Measurements from ENCODE around the gene SS18L1.
A peak's percentile ranks its signal among the peaks of the same experiment; 100 is the strongest.

The SS18L1 gene

DNA sequence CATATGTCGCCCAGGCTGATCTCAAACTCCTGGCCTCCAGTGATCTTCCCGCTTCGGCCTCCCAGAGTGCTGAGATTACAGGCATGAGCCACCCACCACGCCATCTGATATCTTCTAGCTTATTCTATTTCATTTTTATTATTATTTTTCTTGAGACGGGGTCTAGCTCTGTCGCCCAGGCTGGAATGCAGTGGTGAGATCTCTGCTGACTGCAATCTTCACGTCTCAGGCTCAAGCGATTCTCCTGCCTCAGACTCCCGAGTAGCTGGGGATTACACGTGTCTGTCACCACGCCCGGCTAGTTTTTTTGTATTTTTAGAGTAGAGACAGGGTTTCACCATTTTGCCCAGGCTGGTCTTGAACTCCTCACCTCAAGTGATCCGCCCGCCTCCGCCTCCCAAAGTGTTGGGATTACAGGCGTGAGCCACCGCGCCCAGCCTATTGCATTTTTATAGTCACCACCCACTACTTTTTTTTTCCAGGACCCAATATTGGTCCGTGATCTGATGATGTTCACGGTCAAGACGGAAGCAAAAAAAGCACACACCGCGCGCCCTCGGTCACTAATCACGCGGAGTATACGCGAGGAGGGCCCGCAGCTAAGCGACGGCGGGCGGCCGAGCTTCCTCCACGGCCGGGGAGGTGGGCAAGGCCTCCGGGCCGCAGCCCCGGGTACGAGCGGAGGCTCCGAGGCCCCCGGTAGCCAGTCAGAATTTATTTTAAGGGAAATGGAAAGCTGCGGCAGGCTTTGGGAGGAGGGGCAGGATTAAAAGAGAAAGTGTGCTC, 22.4 kb upstream of the SS18L1 start:
- no peak for DNase-seq

DNA sequence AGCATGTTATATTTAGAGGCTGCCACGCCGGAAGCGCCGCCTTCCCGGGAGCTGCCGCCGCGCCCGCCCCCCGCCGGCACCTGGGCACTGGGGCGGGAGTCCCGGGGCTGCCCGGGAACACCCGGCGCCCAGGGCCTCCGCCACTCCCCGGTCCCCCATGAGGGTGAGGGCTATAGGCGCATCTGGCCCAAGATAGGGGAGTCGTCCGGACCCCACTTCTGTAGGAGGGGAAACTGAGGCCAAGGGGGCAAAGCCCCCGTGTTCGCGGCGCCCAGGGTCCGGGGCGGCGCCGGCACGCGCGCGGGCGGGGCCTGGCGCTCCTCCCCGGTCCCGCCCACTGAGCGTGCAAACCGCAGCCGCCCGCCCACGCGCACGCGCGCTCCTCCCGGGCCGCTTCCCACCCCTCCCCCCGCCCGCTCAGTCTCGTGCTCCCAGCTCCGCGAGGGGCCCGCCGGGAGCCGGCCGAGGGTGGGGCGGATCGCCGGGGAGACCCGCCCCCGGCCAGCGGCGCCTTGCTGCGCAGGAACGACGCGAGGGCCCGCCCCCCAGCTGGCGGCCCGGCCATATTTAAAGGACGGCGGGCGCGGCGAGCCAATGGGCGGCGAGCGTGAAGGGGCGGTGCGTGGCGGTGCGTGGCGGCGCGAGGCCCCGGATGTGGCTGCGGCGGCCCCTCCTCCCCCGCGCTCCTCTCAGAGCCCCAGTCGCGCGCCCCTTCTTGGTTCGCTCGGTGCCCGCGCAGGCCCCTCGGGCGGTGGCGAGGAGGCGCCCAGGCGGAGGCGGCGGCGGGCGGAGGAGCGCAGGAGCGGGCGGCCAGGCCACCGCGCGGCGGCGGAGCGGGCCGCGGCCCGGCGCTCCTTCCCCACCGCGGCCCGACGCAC, 21.6 kb upstream of the SS18L1 start, which contains the start of gene LSM14B:
Gene LSM14B (plus strand): TSS at position 700 of the 878 bp plus-strand sequence. CDS start 192 bp downstream, outside the sequence.
- peak; percentile 95 to 96 for DNase-seq

DNA sequence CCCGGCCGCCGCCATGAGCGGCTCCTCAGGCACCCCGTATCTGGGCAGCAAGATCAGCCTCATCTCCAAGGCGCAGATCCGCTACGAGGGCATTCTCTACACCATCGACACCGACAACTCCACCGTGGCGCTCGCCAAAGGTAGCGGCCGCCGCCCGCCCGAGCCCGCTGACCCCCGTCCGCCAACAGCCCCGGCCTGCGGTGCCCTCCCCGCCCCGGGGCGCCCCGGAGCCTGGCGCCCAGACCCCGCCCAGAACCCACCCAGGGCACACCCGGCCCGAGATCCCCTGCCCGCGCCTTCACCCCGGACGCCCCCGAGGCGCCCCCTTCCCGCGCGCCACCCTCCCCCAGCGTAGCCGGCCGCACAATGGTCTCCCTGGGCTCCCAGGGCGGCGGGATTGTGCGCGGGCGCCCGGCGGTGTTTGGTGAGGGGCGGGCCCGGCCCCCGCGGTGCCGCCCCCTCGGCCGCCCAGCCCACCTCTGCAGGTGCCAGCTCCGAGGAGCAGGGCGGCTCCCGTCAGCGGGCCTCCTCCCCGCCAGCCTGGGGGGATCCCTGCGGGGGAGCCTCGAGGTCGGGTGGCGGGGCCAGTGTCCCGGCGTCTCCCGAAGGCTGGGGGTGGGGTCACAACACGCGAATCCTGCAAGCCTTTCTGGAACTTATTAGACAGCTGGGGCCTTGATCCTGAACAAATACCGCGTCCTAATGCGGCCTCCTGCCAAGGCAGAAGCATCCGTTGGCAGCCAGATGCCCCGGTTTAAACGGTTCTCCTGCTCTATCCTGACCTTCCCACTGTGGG, 20.7 kb upstream of the SS18L1 start:
- DNase-seq = no peak

DNA sequence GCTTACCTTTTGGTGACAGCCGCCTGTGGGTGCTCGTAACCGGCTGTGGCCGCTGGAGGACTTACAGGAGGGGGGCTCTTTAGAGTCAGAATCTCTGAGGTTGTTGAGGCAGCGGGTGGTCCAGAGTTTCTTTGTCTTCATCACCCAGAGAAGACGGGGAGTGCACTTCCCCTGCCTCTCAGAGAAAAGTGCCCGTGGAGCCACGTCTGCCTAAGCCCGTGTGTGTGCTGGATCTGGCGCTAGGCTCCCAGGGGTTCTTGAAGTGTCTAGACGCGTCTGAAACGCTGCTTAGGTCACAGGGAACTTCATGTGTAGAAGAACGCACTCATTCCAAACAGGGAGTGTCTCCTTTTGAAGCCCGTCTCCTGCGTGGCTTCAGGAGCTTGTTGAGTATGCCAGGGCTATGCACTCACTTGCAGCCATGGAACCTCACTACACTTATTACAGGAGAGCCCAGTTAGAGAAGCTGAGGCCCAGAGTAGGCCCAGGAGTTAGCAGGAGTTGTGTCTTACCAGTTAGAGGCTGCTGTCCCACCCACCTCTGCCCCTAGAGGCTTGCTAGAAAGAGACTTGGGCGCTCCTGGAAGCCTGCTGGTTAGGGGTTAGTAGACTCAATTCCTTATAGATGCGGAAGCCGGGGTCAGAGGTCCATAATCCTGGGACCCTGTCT, 20.0 kb upstream of the SS18L1 start:
- no peak for DNase-seq

DNA sequence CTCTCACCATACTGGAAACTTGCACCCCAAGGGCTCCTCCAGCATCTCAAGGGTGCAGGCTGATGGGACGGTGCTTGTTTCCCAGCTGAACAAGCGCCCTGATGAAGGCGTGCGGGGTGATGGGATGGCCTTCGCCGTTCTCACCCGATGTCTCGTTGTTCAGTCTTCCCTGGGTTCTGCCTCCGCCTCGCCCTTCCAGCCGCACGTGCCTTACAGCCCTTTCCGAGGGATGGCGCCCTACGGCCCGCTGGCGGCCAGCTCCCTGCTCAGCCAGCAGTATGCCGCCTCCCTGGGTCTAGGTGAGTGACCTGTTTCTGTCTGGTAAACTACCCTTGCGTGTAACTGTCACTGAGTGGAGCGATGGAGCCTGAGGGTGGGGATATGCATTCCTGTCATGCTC, 17.4 kb upstream of the SS18L1 start:
- DNase-seq = no peak

DNA sequence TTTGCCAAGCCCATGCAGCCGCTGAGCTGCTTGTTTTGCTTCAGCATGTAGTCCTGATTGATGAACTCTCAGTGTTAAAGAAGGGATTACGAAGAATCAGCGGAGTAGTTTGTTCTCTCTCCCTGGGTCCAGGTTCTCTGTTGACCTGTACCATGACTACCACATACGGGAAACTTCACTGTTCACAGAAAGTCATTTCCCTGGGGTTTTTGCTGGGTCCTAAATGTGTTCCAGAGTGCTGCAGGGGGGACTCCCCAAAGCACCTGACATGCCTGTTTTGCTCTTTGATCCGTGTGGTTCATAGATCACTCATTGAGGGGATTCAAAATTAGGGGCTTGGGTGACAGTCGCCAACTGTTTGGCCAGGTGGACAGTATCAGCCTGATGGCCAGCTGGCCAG, 15.8 kb upstream of the SS18L1 start:
- DNase-seq = no peak

DNA sequence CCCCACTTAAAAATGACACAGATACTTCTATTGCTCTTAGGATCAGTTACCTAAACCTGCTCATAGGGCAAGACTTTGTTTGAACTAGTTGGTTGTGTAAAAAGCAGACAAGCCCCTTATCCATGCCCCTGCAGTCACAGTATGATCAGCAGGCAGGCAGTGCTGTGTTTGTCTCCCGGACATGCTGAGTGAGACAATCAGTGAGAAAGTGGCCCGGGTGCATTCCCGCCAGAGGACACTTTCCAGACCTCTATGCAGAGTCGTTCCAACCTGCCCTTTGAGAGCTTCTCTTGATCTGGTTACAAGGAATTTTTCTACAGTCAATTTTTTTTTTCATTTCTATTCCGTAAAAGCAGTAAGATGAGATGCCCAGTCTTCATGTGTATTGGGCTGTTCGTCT, 15.1 kb upstream of the SS18L1 start:
- no peak for DNase-seq

DNA sequence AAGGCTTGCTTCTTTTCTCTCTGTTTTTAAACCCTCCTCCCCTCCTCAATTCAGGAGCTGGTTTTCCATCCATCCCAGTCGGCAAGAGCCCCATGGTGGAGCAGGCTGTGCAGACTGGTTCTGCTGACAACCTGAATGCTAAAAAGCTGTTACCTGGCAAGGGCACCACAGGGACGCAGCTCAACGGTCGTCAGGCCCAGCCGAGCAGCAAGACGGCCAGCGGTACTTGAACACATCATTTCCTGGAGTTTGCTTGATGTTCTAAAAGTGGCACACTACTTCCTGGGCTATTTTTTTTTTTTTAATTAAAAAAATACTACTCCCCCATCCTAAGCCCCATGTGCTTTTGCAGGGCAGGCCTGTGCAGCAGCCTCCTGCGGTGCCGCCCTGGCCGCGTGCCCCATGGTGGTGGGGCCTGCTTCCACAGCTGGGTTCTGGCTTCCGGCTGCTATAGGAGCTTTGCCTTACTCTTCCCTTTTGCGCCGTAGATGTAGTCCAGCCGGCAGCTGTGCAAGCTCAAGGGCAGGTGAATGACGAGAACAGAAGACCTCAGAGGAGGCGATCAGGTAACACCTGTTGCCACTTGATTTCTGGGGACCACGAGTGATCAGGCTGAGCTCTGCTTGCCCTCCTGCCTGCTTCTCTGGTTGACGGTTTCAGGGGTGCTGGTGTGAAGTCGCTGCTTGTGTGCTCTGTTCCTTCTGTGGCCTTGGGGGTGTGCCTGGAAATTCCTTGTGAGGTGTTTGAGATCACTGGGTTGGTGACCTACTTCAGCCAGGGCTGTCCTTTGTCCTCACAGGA, 13.6 kb upstream of the SS18L1 start:
- DNase-seq = no peak

DNA sequence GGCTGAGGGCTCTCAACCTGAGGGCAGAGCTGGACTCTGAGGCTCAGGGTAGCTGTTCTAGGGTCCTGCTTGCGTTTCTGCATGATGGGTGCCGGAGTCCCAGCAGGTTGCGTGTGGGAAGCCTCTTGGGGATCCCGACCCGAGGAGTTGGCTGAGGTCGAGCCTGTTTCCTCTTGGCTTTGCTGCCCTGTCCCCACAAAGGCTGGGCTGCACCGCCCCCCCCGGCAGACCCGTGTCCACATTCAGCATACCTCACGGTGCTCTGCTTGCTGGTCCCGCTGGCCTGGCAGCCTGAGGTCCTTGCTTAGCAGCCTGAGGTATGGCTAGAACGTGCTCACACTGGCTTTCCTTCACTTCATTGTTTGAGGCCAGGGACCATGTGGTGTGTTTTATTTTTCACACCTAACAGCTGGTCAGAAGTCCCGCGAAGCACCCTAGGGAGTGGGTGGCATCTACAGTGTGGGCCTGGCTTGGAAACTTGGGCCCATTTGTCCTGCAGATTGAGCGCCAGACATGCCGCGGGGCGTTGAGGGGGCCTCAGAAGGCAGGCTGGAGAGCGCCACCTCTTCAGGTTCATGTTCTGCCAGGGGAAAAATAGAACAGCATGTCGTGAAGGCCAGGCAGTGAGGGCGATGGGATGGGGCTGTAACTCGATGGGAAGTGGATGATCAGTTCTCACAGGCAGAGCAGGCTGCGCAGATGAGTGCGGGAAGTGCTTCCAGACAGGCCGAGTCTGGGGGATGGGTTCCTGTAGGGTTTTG, 11.8 kb upstream of the SS18L1 start:
- DNase-seq = no peak

DNA sequence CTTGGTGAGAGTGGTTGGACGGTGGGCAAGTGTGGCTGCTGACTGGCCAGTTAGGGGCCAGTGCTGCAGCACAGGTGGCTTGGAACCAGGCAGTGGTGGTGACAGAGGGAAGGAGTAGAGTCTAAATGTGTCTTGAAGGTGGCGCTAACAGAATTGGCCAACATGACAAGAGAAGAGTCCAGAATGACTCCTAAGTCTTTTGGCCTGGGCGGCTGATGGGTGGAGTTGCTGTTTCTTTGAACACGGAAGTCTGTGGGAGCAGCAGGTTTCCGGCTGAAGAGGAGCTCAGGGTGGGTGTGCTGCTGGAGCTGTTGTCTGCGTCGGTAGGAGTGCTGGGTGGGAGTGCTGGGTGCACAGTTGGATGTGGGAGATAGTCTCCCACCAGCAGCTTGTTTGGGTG, 11.1 kb upstream of the SS18L1 start:
- DNase-seq = no peak

DNA sequence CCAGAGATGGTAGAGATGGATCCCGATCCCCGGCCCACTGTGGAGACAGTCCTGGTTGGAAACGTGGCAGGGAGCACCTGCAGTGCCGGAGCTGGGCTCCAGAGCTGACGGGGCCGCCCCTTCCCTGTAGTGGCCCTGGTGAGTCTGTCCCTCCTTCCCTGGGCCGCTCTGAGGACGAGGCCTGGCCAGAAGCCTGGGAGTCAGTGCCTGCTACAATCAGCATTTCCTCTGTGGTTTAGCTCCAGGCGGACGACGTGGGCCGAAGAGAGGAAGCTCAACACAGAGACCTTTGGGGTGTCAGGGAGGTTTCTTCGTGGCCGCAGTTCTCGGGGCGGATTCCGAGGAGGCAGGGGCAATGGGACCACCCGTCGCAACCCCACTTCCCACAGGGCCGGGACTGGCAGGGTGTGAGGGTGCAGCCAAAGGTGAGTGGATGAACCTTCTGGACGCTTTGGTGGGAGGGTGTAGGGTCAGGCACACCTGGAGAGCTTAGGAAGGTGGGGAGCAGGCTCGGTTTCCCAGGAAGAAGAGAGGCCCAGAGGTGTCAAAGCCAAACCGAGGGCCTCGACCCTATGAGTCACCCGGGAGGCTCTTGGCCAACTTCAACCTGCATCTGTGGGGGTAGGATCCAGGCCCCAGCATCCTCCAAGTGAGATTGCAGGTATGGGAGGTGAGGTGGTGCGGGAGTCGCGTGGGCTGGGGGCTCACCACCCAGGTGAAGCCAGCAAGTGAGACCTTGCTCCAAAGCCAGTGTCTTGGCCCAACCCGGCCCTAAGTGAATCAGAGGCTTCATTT, 10.3 kb upstream of the SS18L1 start:
- no peak for DNase-seq

DNA sequence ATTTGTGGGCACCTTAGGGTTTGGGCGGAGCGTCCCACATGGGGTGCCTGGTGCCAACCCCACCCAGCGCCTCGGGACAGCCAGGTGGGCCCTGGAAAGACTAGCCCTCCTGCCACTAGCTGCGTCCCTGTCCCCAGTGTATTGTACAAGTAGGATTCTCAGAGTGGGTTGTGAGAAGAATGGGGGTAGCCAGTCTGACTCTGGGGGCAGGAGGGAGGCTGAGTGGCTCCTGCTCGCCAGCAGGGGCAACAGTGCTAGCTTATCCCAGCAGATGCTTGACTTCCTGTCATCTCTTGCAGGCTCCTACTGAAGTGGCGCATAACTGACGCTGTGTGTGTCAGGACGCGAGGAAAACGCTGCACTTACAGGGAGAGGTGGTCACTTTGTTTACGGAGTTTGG, 9.7 kb upstream of the SS18L1 start:
- DNase-seq = no peak

DNA sequence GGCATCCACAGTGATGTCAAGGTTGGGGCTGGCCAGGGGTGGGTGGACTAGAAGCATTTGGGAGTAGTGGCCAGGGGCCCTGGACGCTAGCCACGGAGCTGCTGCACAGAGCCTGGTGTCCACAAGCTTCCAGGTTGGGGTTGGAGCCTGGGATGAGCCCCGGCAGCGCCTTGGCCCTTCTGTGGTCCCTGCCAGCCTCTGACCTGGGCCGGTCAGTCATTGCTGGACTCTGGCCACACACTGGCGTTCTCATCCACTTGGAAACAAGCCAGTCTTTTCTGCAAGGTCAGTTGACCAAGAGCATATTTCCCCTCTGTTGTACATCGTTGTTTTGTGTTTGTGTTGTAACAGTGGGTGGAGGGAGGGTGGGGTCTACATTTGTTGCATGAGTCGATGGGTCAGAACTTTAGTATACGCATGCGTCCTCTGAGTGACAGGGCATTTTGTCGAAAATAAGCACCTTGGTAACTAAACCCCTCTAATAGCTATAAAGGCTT, 8.8 kb upstream of the SS18L1 start:
- DNase-seq = no peak

DNA sequence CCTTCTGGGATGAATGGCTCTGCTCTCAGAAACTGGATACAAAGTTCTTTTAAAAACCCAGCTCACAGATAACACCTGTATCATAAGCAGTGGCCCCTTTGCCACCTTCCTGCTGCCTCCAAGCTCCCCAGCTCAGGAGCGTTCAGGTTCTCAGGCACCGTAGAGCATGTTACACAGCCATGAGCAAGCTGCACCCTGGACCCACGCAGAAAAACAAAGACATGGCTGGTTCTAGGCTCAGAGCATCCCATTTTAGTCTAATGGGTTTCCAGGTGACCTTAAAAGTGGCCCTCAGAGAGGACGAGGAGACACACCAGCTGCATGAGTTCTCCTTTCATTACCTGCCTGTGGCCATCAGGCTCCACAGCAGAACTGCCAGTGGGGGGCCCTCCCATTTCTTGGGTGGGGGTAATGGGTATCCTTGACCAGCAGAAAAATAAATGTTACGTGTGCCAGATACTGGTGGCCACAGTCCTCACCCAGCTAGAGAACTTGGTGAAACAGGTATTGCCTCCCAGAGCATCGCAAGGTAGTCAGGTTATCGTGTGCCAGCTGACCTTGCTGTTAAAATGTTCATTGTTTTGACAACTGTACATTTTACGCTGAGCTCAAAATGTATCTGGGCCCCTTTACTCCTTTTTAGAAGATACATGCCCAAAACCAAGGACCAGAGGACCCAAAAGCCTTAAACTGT, 7.8 kb upstream of the SS18L1 start:
- no peak for DNase-seq

DNA sequence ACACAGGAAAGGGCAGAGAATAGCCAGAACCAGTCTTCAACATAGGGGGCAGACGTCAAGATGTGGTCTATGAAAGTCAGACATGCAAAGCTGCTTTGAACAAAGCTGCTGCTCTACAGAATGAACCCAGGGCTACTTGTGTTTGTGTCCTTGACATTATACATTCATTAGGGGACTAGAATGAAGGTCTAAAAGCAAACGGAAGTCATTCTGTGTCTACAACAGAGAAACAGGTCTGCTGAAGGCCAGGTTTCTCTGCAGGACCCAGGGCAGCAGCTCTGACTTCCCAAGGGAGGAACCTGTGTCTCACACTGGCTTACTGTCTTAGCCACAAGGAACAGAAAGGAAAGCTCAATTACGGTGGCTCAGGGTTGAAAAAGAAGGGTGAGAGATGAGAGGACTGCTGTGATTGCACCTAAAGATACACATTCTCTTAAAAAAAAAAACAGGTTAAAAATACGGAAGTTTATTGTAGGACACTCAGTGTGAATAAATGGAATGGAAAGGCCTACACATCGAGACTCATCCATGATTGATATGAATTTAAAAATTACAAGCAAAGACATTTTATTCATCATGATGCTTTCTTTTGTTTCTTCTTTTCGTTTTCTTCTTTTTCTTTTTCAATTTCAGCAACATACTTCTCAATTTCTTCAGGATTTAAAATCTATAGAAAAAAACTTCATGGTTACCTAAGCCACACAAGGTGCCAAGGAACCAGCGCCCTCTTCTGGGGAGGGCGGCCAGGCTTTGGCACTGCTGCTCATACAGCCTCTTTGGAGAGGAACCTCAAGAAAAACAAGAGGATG, 7.1 kb upstream of the SS18L1 start:
- peak; percentile 67 to 70 for DNase-seq

DNA sequence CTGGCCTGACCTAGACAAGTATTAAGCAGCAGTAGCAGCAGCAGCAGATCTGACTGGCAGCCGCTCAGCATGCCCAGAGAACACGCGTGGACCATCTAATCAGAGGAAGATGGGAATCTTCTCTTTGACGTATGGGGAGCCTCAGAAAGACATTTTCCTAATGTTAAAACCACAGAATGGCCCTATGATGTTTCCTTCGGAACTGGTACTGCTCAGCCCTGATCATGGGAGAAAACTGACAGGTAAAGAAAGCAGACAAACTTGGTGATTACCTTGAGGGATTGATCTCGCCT, 6.5 kb upstream of the SS18L1 start:
- no peak for DNase-seq

DNA sequence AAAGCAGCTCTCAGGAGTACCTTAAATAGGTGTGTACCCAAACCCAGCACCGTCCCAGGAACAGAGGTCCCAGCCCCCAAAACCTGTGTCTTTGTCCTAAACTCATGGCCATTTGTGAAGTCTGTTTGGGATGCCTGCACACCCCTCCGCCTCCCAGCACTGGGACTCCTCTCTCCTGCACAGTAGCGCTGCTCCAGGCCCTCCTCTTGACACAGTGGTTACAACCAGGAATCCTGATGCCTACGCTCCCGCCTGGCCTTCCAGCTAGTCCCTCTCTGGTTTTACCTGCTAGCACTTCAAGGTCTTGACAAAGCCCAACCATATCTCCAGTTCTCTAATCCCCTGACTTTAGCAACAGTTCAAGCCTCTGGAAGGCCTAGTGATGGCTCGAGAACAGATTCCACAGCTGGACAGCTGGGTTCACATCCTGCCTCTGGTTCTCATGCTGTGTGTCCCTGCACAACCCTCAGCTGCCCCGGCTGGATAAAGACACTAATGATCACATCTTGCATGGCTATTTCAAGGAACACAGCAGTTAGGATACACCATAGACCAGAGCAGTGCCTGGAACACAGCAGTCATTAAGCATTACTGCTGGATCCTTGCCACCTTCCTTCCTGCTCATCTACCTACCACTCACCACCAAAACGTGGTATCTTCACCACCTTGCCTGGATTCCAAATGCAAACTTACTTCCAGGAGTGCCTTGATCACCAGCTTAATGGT, 5.9 kb upstream of the SS18L1 start:
- no peak for DNase-seq

DNA sequence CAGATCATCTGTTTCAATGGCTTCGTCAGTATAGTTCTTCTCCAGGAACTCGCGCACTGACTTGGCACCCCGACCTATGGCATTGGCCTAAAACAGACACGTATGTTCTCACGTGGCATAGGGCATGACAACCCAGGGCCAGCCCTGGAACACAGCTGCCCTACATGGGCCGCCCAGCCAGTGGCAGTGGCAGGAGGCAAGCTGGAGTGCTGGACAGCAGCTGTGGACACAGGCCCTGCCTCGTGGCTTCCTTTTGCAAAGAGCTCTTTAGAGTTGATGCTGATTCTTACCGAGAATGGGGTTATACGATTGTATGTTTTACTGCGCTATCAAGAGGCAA, 5.4 kb upstream of the SS18L1 start:
- DNase-seq = no peak

All from activated CD4-positive, alpha-beta T cell treated with anti-CD3 and anti-CD28 coated beads, Interleukin-2, amount 50 U/mL, for 4 hours (primary cell).